GM21390 (cell line): ENCODE results near the gene PAK5.

Experiments used
- ATAC-seq: cut with Tn5 transposase; IDR thresholded peaks from one replicate; pipeline ENCODE4 v1.9.1; 2021; ENCODE audit not compliant: unreplicated experiment

The PAK5 gene

DNA sequence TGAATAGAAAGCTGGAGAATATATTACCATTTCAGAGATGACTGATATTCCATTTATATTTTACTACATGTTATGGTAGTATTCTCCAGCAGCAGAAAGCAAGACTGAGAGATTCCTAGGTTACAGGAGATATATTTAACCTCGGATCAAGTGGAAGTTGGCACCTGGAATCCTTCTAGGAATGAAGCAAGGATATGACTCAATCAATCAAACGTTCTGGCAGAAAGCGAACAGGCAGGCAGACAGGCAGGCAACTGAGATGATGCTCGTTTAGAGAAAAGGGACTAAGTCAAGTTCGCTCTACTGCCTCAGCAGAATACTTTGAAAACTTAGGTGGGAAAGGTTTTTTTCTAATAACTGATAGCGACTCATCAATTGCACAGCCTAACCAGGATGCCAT lies 46.2 kb downstream of the PAK5 start:
- ATAC-seq = no peak

- no peak for ATAC-seq
Measured at GRCh38 chr20:9789131-9789530, 49.7 kb downstream of the PAK5 start.

DNA sequence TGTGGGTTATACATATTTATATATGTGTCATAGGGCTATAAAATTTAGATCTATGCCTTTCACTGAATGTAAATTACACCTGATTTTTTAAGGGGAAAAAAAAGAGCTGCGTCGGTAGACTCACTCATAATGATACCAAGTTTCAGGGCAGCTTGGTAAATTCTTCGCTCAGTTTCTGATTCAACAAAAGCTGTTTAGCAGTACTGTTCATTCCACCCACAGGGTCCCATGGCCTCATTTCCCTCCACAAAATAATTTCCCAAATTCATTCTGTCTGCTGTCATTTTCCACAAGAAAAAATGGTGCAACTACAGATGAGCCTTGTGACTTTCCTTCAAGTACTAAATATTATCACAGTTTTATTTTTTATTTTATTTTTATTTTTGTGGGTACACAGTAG lies 63.7 kb downstream of the PAK5 start:
- no peak for ATAC-seq

DNA sequence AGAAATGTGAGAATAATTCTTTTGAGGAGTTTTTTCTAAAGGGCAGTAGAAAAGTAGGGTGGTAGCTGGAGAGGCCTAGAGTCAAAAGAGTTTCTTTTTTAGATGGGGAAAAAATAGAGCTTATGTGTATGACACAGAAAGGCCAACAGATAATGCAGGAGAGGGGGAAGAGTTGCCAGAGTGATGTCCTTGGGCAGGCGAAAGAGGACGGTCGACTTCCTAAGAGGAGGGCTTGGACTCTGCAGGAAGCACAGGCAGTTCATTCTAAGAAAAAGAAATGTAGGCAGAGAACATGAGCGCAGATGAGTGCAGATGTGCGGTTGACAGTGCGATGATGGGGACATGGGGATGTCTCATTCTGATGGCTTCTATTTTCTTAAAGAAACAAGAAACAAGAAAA lies 68.9 kb downstream of the PAK5 start:
- no peak for ATAC-seq

- ATAC-seq = no peak
Measured at GRCh38 chr20:9761476-9761875, 77.4 kb downstream of the PAK5 start.

GRCh38 chr20:9759392-9759791 lies 79.5 kb downstream of the PAK5 start:
- ATAC-seq = no peak

- no peak for ATAC-seq
Measured at GRCh38 chr20:9758752-9759151, 80.1 kb downstream of the PAK5 start.

DNA sequence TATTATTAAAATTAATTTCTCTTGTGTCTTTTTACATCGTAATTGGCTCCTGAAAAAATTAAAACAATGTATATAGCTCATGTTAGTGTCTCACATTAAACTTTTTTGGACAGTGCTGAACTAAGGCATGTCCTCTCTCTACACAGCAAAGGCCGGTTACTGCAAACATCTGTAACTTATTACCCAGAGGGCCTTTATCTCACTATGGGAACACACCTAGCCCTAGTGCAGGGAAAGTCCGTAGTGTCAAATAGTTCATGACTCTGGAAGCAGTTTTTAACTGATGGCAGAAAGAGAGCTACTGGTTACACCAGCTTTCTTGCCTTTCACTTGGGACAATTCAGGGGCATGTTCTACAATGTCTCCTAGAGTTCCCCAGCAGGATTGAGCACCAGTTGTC lies 82.2 kb downstream of the PAK5 start:
- ATAC-seq = no peak

GRCh38 chr20:9755301-9755700 lies 83.6 kb downstream of the PAK5 start:
- no peak for ATAC-seq

DNA sequence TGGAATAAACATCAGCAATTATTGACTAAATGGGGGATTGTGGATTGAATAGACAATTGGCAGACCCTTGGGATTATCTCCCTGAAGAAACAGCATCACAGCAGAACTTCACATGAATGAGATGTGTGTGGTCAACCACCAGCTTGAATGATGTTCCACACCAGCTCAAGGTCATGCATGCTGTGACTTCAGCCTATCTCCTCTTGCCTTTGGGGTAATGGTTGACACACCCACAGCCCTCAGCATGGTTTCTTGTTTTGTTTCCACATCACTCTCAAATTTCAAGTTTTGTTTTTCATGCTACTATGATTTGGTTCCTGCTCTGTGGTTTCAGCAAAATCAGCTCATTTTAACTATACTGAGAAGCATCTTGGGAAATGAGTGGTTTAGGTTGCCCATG lies 94.3 kb downstream of the PAK5 start:
- no peak for ATAC-seq

- no peak for ATAC-seq
Measured at GRCh38 chr20:9743871-9744270, 95.0 kb downstream of the PAK5 start.

DNA sequence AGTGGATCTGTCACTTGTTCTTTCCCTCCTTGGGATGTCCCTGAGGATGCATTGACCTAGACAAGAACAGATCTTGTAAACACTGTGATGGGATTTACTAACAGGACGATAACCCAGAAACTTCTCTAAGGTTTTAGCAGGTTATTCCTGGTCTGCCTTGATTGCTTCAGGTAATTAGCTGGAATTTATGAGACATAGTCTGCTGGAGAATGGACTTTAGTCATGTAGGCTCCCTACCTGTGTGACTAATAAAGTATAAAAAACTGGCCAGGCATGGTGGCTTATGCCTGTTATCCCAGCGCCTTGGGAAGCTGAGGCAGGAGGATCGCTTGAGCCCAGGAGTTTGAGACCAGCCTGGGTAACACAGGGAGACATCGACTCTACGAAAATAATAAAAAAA lies 96.1 kb downstream of the PAK5 start:
- no peak for ATAC-seq

DNA sequence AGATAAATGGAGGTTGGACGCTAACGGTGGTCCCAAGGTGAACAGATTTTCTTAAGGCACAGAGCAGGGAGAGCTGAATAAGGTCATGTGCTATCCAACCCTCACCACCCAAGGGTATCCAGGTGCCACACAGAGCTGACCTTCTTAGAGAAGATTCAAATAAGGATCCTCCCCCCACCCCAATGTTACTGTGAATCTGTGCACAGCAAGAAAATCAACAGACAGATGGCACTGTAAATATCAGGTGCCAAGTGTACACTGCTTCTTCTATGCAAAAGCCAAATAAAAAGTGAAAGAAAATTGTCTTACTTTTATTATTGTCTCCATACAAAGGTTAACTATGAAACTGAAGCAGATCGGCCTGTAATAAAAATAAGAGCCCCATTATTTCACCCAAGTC lies 96.9 kb downstream of the PAK5 start:
- ATAC-seq = no peak

- no peak for ATAC-seq
Measured at GRCh38 chr20:9740486-9740885, 98.4 kb downstream of the PAK5 start.

- no peak for ATAC-seq
Measured at GRCh38 chr20:9739991-9740390, 98.9 kb downstream of the PAK5 start.

GRCh38 chr20:9736373-9736772 lies 102.5 kb downstream of the PAK5 start:
- no peak for ATAC-seq

DNA sequence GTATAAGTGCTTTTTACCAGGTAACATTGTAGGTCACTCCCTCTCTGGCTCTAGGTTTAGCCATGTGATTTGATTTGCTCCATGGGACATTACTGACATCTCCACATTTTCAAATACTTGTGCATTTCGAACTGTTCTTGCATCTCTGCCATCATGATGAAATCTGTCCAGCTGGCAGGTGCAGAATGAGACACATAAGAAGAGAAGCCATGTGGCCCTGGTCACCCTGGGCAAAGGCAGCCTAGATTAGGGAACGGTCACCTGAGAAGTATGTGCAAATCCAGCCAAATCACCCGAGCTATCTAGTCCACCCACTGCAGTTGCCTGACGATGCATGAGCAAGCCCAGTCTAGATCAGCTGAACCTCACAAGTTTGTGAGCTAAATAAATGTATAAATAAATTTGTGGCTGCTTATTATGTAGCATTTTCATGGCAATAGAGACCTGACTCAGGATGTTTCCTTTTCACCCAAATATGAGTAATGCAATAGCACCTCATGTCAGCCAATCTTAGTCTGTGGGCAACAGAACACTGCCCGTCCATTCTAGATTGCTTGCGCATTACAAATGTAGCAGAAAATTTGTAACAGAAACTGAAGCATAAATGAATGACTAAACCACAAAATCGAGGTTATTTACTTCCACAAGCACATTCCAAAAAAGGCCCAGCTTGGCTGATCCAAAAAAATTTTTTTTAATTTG lies 115.2 kb downstream of the PAK5 start:
- ATAC-seq = no peak

GRCh38 chr20:9711872-9712271 lies 127.0 kb downstream of the PAK5 start:
- ATAC-seq = no peak

GRCh38 chr20:9710685-9711084 lies 128.2 kb downstream of the PAK5 start:
- ATAC-seq = no peak

DNA sequence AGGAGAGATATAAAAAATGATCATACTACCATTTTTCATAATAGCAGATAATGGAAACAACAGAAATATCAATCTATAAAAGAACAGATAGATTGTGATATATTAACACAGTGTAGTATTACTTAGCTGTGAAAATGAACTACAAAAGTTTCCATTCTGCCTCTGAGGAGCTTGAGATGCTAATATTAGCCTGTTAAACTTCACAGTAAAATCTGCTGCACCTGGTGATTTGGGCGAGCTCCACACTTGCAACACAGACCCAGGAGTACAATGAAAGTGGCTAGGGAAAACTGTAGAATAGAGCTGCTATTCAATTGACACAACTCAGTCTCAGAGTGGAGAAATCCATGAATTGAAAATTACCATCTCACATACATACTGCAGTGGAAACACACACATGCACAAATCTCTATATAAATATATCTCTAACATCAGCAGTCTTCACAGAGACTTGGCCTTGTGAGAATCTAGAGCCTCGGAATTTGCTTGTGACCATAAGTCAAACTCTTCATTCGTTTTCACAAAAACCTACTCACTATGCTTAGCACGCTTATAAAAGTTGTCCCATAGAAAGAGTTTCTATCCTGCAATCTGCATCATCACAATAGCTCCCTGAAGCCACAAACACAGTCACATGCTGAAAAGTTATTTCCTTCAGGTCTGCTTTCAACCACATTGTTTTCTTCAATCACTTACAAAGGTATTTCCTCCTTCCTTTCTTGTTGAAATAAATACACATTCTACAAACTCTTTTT lies 133.0 kb downstream of the PAK5 start:
- no peak for ATAC-seq

GRCh38 chr20:9699181-9699580 lies 139.7 kb downstream of the PAK5 start:
- ATAC-seq = no peak

DNA sequence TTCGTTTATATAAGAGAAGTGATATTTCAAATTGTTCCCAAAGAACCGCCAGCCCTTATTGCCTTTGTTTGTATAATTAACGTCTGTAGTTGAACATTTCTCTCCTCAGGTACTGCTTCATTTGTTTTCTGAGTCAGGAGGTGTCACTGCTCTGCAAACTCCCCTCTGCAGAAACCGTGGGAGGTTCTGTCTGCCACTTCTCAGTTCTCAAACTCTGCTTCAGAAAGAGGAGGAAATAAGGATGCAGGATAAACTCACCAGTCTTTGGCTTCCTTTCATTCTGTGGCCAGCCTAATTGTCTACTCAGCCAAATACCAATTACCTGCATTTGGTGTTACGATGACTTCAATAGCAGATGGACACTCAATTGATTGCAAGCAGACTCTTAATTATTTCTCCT lies 149.8 kb downstream of the PAK5 start:
- ATAC-seq = no peak

DNA sequence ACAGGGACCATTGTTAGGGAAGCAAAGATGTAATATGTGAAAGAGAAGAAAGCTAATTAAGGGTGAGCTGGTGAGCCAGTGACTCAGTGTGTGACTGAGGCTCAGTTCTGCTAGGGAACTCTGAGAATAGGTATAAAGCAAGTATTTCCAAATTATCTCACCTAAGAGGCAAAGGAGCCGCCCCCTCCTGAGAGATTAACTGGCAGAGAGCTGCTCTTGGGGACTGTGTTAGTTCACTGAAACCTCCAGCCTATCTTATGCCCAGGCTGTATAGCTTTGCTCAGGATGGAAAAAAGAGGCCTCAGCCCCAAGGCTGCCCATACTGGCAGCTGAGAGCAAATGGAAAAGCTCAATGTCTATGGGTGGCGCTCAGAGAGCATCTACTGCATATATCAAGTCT lies 152.0 kb downstream of the PAK5 start:
- no peak for ATAC-seq
